Stimulated activated CD4-positive, alpha-beta T cell treated with anti-CD3 and anti-CD28 coated beads, Interleukin-2, amount 100 ng/mL, for 24 hours (primary cell): Measurements from ENCODE around the gene TDO2.

Source experiments
- DNase-seq, 2 donors: peaks; one replicate each; pipeline ENCODE4 v3.0.0-alpha.2; 2020

Gene TDO2

DNA sequence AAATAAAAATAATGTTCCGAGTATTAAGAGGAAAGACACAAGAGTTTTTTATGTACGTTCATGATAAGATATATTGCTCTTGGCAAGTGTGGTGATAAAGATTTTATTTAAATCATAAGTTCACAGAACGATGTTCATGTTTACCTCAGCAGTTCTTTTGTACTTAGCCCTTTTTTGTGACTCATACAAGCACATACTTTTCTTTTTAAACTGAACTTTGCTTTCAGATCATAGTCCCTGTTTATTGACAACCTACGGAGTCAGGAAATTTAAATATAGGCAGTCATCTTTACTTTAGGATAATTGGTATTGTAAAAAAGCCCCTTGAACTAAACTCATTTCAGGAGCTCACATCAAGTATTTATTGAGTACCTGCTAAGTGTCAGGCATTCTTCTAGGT is 51.4 kb downstream of the TDO2 start:
- DNase-seq, result no peak

DNA sequence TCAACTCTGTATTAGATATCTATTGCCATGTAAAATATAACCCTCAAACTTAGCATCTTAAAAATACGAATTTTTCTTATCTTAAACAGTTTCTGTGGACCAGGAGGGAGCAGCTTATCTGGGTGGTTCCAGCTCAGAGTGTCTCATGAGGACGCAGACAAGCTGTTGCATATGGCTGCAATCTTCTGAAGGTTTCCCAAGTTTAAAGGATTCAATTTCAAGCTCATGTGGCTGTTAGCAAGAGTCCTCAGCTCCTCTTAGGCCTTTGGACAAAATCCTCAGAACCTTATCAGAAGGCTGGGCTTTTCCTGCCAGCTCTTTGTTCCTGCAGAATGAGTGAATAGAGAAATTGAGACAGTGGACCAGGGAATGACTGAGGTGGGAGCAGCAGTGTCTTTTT is 53.0 kb downstream of the TDO2 start:
- DNase-seq, result no peak

DNA sequence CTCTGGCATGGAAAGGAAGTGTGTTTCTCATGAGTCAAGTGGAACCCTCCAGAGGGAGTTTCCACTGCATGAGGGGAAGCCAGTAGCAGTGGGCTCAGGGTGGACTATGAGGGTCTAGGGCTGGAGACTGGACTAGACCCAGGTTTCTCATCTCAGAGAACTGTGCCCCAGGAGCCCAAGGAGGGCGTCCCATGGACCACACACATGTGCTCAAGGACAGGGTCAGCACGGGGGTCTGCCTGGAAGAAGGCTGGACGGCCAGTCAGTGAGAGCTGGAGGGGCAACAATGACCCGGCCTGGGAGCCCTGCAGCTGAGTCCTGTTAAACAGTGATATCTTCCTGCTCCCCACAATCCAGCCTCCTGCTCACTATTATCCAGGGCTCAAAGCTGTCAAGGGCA is 55.9 kb downstream of the TDO2 start:
- DNase-seq, result no peak

DNA sequence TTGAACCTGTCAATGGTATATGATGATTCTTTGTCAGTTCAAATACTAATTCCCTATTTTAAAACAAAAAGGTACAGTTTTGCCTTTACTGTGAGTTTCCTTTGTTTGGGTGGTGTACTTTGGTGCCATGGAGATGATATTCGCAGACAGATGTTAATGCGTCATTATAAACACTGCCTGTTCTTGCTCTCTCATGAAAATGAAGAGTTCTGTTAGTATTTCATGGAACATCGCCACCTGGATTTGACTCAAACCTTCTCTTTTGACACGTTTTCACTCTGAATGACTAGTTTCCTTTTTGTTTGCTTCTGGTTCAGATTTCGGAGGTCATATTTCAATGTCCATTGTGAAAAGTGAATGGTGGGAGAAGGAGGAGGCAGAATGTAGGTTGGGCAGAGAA is 57.0 kb downstream of the TDO2 start:
- no peak for DNase-seq

DNA sequence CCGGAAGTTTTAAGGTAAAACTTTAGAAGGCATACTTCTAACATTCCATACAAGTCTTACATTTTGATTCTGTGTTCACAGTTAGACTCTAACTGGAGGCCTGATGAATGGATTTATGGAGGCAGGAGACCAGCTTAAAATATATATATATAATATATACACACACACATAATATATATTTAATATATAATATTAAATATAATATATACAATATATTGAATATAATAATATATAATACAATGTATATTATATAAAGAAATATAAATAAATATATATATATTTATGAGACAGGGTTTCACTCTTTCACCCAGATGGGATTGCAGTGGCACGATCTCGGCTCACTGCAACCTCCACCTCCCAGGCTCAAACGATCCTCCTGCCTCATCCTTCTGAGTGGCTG is 58.1 kb downstream of the TDO2 start:
- DNase-seq, result no peak

DNA sequence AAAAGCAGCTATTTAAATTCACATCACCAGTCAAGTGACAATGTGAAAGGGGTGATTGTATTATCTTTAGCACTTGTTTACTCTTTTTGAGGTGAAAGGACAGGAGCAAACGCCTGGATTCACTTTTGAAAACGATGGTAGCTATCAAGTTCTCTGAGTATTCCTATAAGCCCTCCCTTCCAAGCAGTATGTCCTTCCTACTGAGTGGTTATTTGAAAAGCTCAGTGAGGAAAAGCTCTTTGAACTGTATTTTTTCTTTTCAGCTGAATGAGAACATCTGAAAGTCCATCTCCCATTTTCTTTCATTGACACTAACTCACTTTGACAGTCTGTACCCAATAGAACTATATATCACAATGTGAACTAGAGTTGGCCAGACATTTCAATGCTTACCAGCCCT is 59.3 kb downstream of the TDO2 start:
- DNase-seq, result no peak

DNA sequence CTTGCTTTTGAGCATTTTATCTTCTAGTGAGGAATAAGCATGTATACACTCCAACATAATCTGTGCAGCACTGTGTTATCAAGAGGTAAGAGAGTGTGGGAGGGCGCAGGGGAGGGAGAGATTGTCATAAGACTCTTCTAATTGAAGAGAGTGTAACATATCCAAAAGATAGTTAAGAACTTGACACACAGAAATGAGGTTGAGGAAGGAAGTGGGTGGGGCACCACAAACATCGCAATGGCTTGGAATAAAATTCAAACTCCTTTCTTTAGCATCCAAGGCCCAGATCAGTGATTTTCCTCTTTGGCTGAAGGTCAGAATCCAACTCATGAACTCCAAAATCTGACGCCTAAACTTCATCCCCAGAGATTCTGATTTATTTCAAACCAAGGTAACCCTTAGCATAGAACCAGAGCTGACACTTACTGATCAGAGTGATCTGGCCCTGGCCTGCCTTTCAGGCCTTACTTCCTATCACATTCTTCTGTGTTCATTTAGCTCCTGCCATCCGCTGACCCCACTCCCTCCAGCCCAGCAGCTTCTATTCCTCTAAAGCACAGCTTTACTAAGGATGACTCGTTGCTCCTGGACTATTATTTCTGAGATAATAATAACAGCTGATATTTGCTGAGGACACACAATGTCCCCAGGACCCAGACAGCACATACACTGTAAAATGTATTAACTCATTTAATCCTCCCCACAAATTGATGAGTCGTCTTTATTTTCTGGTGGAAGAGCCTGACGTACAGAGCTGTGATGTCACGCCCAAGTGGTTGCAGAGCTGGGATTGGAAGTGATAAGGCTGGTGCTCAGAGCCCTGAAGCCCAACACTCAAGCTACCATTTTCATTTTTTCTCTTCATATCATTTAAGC is 60.8 kb downstream of the TDO2 start:
- no peak for DNase-seq

DNA sequence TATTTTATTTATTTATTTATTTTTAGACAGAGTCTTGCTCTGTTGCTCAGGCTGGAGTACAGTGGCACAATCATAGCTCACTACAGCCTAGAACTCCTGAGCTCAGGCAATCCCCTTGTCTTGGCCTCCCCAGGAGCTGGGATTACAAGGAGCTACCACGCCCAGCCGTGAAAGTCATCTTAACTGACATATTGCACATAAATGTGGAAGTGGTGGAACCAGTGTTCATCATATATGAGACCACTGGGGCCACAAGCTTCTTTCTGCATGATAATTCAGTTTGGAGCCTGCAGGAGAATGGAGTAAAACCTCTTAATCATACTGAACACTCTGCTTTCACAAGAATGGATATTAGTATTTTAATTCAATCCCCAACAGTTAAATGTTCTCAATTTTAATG is 62.7 kb downstream of the TDO2 start:
- DNase-seq, result no peak

DNA sequence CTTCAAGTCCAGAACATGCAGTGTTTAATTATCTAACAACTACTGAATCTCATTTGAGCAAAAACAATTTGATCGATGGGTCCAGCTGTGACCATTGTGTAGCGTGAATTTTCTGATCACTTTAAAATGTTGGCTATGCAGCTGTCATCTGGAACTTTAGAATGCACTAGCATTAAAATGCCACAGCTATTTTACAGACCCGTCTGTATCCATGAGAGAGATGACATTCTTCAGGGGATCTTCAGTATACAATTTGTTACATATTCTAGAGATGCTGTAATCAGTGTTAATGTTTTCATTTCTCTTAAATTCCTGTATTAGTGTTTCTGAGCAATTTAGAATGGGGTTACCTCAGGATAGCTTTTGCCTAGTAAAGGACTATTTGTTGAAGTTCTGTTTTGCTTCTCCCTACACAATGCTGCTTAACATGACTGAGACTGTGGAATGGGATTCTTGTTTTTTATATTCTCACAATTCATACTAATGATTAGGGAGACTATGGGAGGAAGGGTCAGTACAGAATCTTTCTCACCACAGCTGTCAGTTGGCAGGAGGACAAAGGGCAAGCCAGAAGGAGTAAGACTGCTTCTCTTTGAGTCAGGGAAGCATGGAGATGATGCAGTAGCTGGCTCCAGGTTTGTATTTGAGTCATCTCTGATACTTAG is 63.4 kb downstream of the TDO2 start:
- DNase-seq, result no peak
